Measurements from ENCODE around the gene MRPS17.
A peak's percentile ranks its signal among the peaks of the same experiment; 100 is the strongest.
"Not testable (repeated sequence)": the region's sequence is repeated elsewhere in the genome, so short reads cannot be mapped to it uniquely, and the experiment has no call there.

MRPS17 gene

DNA sequence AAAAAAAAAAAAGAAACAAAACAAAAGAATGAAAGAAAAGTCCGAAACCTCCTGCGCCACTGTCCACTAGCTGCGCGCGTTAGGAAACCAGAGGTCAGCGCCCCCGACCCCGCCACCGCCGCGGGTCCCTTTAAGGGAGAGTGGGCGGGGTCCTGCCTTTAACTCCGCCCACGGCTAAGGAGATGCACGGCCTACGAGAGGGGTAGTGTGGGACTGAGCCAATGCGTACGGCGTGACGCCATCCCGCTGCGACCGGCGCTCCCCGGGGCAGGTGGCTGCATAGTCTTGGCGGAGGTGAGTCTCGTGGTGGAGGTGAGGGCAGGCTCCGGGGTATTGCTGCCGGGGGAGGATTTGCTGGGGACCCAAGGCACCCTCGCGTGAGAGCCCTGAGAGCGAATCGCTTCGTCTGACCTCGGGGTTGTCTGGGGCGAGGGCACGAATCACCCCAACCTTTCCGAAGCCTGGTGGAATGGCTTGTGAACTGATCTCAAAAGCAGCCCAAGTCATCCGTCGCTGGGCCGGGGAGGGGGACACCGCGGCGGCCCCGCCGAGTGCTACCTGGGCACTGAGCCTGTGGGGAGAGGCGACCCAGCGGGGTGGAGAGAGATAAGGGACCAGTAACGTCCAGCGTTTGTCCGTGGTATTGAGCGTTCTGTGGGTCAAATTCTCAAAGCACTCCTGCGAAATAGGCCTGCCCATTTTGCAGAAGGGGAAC is at the start of gene MRPS17:
TSS of gene MRPS17 (plus strand) at position 241 of the 715 bp plus-strand sequence. CDS start 1,319 bp downstream, outside the sequence.
- DNase-seq (ENCODE audit: low spot score) = peak; percentile 81

DNA sequence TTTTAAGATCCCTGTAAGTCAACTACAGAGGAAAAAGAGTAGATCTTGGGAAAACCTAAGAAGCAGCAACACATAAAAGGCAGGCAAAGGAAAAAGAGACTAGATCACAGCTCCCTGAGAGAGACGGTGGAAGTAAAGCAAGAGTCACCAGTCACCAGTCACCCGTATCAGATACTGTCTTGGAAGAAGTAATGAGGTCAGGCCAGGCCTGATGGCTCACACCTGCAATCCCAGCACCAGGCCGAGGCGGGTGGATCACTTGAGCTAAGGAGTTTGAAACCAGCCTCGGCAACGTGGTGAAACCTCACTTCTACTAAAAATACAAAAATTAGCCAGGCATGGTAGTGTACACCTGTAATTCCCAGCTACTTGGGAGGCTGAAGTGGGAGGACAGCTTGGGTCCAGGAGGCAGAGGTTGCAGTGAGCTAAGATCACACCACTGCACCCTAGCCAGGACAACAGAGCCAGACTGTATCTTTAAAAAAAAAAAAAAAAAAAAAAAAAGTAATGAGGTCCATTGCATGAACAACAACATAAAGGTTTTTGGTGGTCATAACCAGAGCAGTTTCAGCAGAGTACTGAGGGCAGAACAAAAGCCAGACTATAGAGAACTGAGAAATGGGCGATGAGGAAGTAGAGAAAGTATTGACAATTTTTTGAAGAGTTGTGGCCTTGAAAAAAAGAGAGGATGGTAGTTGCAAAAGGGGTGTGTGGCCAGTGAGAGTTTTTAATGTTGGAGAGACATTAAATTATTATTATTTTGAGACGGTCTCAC is 47.5 kb upstream of the MRPS17 start:
- DNase-seq (ENCODE audit: low spot score) = no peak

DNA sequence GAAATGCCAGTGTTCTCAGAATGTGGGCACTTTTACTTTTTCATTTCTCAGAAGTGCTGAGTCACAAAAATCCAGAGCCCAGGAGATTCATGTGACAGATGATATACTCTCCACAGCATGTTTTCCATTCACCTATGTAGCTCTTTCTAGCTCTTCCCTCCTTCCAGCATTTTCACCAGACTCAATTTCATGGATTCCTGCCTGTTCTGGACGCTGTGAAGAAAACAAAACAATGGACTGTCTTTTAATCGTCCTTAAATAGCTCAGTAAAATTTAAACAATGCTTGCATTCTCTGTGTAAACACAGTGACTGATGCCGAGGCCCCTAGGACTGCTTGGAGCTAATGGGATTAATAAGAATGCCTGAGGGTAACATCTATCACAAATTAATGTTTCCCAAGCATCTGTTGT is 38.9 kb upstream of the MRPS17 start:
- DNase-seq (ENCODE audit: low spot score) = no peak

DNA sequence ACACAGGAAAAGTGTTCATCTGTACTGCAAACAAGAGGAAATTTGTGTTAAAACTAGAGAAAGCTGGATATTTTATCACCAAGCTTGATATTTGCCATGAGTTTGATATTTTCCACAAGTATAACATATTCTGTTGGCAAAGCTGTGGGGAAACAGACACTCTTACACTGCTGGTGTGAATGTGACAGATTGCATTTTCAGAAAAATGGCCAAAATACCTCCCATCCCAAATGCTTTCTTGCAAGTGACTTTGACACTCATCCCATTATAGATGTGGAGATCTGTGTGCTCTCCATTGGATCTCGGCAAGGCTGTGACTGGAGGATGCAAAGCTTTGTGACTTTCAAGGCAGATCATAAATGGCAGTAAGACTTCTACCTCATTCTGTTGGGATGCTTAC is 33.9 kb upstream of the MRPS17 start:
- DNase-seq (ENCODE audit: low spot score) = no peak

DNA sequence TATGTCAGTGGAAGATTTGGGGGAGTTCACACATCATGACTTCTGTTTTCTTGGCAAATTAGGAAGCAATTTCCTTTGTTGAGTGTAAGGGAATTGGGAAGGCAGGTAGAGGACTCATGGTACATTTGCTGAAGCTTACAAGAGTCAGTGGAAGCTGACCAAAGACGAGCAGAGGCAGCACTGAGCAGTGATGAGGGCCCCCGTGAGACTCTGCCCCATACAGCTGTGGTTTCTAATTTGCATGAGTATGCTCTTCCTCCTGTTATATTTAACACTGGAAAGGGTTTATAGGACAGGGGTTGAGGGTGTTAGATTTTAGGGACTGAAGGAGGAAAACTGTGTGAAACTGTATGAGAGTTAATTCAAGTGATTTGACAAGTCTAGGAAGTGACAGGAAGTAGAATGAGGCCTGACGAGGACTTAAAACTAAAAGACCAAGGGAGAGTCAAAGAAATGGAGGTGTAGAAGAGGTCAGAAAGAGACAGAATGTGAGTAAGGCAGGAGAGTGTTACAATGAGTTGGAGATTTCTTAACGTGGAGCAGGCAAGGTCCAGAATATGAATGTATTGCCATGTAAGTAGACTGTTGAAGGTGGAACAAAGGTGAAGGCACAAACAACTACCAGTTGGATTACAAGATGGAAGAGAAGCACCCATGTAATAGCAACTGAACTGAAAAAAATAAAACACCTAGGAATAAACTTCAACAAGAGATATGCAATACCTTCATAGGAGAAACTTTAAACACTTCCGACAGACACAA is 23.5 kb upstream of the MRPS17 start:
- DNase-seq (ENCODE audit: low spot score) = no peak

DNA sequence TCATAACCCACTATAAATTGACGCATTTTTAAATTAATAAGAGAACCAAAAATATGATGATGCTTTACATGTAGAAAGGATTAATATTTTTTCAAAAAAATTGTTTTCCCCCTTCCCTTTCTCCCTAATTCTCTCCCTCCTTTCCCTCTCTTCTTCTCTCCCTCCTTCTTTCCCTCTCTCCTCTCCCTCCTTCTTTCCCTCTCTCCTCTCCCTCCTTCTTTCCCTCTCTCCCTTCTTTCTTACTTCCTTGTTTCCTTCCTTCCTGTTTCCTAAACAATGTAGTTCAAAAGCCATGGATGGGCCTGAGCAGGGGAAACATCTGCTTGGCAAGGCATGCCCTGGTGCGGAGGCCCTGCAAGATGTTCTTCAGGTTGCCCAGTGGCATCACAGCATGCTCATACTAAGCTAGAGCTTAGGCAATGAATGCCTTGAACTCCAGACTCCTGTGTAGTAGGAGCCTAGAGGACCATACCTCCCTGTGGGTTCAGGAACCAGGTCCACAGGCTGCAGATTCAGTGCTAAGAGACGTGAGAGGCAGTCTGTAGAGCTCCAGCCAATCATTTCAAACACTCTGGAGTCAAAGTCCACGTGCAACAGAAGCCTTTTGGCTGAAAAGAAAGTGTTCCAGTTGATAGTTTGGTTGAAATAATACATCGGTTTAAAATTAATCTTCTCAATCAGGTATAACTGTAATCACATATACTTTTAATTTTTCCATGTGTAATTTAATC is 20.1 kb upstream of the MRPS17 start:
- no peak for DNase-seq (ENCODE audit: low spot score)

DNA sequence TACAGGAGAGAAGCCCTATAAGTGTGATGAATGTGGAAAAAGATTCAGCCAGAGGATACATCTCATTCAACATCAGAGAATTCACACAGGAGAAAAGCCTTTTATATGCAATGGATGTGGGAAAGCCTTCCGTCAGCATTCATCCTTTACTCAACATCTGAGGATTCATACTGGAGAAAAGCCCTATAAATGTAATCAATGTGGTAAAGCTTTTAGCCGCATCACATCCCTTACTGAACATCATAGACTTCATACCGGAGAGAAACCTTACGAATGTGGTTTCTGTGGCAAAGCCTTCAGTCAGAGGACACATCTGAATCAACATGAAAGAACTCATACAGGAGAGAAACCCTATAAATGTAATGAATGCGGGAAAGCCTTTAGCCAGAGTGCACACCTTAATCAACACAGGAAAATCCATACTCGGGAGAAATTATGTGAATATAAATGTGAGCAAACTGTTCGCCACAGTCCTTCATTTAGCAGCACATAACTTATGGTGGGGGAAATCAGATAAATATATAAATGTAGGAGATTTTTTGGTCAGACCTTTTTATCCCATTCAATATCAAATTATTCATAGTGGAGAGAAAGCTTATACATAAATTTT is 12.1 kb upstream of the MRPS17 start:
- DNase-seq (ENCODE audit: low spot score) = no peak

DNA sequence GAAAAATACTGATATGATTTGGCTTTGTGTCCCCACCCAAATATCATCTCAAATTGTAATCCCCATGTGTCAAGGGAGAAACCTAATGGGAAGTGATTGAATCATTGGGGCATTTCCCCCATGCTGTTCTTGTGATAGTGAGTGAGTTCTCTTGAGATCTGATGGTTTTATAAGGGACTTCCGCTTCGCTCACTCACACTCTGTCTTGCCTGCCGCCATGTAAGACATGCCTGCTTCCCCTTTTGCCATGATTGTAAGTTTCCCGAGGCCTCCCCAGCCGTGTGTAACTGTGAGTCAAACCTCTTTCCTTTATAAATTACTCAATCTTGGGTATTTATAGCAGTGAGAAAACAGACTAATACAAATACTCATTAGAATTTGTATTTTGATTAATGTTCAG is 5.1 kb upstream of the MRPS17 start:
- no peak for DNase-seq (ENCODE audit: low spot score)

DNA sequence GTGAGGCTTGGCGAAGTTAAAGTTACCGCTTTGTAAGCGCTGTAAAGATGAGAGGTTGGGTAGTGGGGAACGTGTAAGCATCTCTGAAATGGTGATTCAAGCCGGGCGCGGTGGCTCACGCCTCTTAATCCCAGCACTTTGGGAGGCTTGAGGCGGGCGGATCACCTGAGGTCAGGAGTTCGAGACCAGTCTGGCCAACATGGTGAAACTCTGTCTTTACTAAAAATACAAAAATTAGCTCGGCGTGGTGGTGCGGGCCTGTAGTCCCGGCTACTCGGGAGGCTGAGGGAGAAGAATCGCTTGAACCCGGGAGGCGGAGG is 635 bp downstream of the MRPS17 start:
- DNase-seq (ENCODE audit: low spot score) = not testable (repeated sequence)

DNA sequence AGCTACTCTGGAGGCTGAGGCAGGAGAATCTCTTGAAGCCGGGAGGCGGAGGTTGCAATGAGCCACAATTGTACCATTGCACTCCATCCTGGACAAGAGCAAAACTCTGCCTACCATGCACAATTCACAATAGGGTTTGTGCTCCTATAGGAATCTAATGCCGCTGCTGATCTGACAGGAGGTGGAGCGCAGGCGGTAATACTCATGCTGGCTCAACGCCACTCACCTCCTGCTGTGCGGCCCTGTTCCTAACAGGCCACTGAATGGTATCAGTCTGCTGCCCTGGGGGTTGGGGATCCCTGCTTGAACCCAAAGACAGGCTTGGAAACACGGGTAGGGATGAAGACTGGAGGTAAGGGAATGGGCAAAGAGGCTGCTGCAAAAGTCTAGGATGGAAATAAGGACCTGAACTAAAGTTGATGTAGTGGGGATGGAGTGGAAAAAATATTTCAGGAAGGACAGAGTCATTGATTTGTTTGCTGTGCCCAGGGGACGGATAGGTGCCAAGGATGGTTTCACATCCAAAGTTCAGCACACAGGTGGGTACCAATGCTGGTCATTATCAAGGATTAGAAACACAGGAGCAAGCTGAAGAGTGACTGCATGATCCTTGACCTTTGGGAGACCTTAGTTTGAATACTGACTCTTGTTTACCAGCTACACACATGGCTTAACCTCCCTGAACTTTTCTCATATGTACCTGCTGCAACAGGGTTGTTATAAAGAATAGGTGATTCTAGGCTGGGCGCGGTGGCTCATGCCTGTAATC is 2.2 kb downstream of the MRPS17 start:
- DNase-seq (ENCODE audit: low spot score) = no peak

DNA sequence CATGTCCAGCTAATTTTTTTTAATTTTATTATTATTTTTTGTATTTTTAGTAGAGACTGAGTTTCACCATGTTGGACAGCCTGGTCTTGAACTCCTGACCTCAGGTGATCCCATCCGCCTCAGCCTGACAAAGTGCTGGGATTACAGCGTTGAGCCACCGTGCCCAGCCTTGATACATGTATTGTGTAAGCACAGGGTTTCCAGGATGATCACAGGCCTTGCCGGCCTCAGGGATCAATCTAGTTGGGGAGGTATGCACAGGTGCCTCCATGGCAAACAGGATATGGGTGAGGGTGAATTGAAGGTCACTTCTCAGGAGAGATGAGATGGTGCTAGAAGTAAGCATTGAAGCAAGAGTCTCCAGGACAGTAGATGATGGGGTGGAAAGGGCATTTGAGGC is 5.5 kb downstream of the MRPS17 start:
- DNase-seq (ENCODE audit: low spot score) = no peak

DNA sequence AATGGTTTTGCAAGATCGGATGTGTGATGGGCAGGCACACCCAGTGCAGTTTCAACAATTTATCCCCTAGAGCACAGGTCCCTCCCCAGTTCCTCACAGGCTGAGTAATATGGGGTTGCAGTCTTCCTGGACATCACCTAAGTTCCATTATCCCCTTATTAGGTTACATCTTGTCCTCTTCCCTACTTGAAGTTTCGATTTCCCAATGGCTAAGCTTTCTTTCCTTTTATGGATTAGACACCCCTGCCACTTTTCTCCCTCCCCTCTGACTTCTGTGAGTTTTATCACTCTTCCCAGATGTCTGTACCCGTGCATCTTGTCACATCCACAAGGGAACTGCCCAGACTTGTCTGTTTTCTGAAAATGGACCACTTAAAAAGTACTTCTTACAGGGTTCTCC is 10.3 kb downstream of the MRPS17 start:
- peak; percentile 15 for DNase-seq (ENCODE audit: low spot score)

DNA sequence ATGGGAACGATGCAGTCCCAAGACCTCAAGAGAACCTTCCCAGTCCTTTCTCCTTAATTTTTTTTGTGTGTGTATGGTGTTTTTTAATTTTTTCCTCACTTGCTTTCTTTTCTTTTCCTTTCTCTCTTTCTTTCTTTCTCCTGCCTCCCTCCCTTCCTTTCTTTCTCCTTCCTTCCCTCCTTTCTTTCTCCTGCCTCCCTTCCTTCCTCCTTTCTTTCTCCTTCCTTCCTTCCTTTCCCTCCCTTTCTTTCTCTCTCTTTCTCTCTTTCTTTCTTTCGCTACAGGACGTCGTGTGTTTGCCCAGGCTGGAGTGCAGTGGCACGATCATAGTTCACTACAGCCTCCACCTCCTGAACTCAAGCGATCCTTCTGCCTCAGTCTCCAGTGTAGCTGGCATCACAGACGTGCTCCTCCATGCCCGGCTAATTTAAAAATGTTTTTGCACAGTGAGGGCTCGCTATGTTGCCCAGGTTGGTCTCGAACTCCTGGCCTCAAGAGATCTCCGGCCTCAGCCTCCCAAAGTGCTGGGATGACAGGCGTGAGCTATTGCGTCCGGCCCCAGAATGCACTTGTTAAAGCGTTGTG is 12.0 kb downstream of the MRPS17 start:
- DNase-seq (ENCODE audit: low spot score) = no peak

DNA sequence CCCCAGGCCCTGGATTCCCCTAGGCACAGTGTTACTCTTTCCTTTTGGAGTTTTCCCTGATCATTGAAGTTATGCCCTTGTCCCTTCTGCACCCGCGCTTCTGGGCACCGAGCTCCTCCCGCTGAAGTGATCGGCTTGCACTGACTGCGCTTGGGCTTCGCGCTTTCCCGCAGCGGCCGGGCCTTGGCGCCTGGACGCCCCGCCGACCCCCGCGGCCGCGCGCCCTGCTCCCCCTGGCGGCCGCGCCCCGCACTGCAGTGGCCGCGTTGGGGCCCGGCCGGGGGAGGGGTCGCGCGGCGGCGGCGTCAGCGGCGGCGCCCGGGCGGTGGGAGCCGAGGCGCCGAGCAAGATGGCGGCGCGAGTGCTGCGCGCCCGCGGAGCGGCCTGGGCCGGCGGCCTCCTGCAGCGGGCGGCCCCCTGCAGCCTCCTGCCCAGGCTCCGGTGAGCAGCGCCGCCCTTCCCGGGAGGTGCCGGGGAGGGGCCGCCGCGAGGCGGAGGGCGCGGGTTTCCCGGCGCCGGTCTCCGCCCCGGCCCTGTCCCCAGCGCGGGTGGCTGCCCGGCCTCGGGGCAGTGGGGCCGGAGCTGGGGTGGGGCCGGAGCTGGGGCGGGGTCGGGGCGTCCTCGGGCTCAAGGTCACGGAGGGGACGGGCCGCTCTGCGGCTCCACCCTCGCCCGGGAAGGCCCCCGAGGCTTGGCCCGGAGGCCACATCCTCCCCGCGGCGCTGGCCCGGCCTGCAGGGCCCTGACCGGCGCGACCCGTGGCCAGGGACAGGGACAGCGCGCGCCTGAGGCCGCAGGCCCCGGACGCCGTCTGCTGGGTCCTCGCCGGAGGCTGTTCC is 12.8 kb downstream of the MRPS17 start, which contains the start of gene NIPSNAP2:
TSS of gene NIPSNAP2 (plus strand) at position 325 of the 839 bp plus-strand sequence. CDS start at position 350, 25 bp downstream.
- DNase-seq (ENCODE audit: low spot score) = peak; percentile 68

DNA sequence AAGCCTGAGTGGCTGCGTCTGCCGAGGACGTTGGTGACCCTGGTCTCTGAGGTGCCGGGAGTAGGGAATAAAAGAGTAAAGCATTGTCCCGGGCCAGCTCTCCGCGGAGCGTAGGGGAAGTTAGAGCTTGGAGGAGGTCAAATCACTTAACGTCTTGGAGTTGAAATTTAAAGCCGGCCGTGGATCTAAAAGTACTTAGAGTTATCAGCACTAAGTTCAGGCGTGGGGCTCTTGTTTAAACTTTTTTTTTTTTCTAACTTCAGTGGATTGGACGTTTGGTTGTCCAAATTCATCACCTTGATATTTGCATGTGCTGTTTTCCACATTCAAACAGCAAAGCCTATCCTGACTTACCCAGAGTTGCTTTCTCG is 13.4 kb downstream of the MRPS17 start:
- DNase-seq (ENCODE audit: low spot score) = no peak

DNA sequence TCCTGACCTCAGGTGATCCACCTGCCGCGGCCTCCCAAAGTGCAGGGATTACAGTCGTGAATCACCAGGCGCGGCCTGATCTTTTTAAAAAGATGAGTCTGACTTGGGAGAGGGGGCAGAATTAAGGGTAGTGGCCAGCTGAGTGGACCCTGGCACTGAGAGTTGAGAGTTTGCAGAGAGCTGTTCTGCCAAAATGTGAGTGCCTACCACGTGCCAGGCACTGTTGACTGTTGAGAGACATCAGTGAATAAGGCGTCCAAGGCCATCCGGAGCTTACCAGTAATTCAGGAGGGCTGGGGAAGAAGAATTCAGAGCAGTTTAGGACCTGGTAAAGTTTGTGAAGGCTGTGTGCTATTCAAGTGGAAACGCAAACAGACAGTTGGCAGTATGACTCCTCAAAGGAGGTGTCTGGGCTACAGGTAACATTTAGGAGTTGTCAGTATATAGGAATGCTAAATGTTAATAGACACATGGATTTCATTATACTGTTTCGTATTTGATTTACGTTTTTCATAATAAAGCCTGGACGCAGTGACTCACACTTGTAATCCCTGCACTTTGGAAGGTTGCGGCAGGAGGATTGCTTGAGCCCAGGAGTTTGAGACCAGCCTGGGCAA is 14.2 kb downstream of the MRPS17 start:
- no peak for DNase-seq (ENCODE audit: low spot score)

DNA sequence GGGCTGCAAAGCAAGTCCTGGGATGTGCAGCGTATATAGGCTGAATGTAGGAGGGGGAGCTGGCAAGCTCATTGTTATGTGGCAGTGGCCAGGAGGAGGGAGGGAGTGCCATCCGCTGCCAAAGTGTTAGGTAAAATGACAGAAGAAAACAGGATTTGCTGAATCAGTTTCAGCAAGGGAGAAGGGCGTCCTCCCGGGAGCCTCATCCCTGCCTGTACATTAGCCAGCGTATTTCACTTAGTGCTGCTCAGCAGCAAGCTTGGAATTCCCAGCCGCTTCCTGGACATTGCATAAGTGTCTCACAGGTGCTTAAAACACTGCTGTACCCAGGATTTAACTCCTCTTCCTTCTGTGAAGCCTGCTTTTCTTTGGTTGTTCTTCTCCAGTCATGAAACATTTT is 15.2 kb downstream of the MRPS17 start:
- DNase-seq (ENCODE audit: low spot score) = no peak

DNA sequence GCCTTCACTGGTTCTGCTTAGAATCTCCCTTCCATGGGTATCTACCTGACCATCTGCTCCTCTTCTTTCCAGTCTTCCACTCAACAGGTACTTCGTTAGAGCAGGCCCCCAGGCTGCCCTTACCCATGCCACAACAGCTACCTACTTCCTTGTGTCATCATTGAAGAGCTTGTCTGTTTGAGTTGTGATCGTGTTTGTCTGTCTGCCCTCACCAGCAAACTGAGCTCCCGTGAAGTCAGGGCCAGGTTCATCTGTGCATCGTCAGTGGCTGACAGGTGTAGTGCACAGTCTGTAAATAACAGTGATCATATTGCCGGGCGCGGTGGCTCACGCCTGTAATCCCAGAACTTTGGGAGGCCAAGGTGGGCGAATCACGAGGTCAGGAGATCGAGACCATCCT is 17.7 kb downstream of the MRPS17 start:
- DNase-seq (ENCODE audit: low spot score) = no peak

DNA sequence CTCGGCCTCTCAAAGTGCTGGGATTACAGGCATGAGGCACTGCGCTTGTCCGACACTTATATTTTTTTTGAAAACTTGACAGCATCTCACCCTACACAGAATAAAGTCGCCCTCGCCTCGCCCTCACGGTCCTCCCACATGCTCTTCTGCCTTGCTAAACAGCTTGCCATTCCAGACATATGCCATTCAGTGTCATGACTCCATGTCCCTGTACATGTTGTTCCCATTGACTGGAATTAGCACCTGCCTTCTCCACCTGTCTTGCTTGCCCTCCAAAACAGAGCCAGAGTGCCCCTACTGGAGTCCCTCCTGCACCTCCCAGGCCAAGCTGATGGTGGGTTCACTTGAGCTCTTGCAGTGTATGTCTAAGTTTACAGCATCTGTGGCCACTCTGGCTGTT is 18.9 kb downstream of the MRPS17 start:
- no peak for DNase-seq (ENCODE audit: low spot score)

Data from hematopoietic multipotent progenitor cell treated with erythropoietin and hydrocortisone succinate and interleukin-3 and kit ligand, for 17 days (in vitro differentiated cells).